Neural cell (in vitro differentiated cells): ENCODE data around the gene ARHGAP27. TPM values are rescaled to one million over a fixed set of nuclear protein-coding genes. Genes with fewer than 3 reads are reported as not detected.
"Not testable (repeated sequence)": the region's sequence is repeated elsewhere in the genome, so short reads cannot be mapped to it uniquely, and the experiment has no call there.

Experiments
- H2AFZ ChIP-seq: fragments of 200-600, 300-800 bp; sonication (generic), shearing (Covaris generic); 2 replicates; pipeline ENCODE4 v1.6.0; 2014; ENCODE audit warnings: low read depth, mild to moderate bottlenecking, antibody characterized with exemption, low read length, moderate library complexity
- H3F3A ChIP-seq: fragments of 200-600 bp; shearing (Covaris generic); 2 replicates; pipeline ENCODE4 v1.6.1; 2016; ENCODE audit warnings: mild to moderate bottlenecking, moderate library complexity, mixed read lengths, antibody characterized with exemption, low read length; ENCODE audit not compliant: insufficient read depth, poor library complexity, severe bottlenecking
- H3K27ac ChIP-seq: fragments of 200-600, 300-800 bp; sonication (generic), shearing (Covaris generic); 2 replicates; pipeline ENCODE4 v1.5.1; 2014; ENCODE audit warnings: mild to moderate bottlenecking, low read length, moderate library complexity
- H3K27me3 ChIP-seq: fragments of 300-800, 200-600 bp; sonication (generic), shearing (Covaris generic); 2 replicates; pipeline ENCODE4 v1.6.0; 2014; ENCODE audit warnings: mild to moderate bottlenecking, low read depth, low read length, moderate library complexity; ENCODE audit not compliant: insufficient read depth
- H3K36me3 ChIP-seq: fragments of 300-800, 200-600 bp; sonication (generic), shearing (Covaris generic); 2 replicates; pipeline ENCODE4 v1.5.1; 2014; ENCODE audit warnings: mild to moderate bottlenecking, antibody characterized with exemption, low read length, moderate library complexity; ENCODE audit not compliant: insufficient read depth
- H3K4me2 ChIP-seq: fragments of 300-800, 200-600 bp; sonication (generic), shearing (Covaris generic); 2 replicates; pipeline ENCODE4 v1.6.0; 2014; ENCODE audit warnings: mild to moderate bottlenecking, low read length
- H3K4me3 ChIP-seq: fragments of 300-800, 200-600 bp; sonication (generic), shearing (Covaris generic); 2 replicates; pipeline ENCODE4 v1.5.1; 2014; ENCODE audit warnings: mild to moderate bottlenecking, low read length, moderate library complexity
- H3K79me2 ChIP-seq: fragments of 200-600 bp; shearing (Covaris generic); replicated peaks from 2 replicates; pipeline ENCODE4 v1.6.0; 2014; ENCODE audit warnings: mild to moderate bottlenecking, low read length, moderate library complexity; ENCODE audit not compliant: insufficient read depth
- H3K9ac ChIP-seq: fragments of 300-800, 200-600 bp; sonication (generic), shearing (Covaris generic); 2 replicates; pipeline ENCODE4 v1.6.1; 2016; ENCODE audit warnings: mild to moderate bottlenecking, low read length, mixed read lengths
- H3K9me2 ChIP-seq: fragments of 200-600 bp; shearing (Covaris generic); 2 replicates; pipeline ENCODE4 v1.6.1; 2016; ENCODE audit warnings: mild to moderate bottlenecking, low read length, mixed read lengths; ENCODE audit not compliant: insufficient read depth
- H3K9me3 ChIP-seq: fragments of 200-600, 300-800 bp; sonication (generic), shearing (Covaris generic); 2 replicates; pipeline ENCODE4 v1.6.1; 2016; ENCODE audit warnings: mild to moderate bottlenecking, mixed run types, low read length, moderate library complexity, mixed read lengths
- H4K20me1 ChIP-seq: fragments of 200-600 bp; shearing (Covaris generic); 2 replicates; pipeline ENCODE4 v1.6.1; 2016; ENCODE audit warnings: mild to moderate bottlenecking, mixed run types; ENCODE audit not compliant: insufficient read depth
- EP300 ChIP-seq: fragments of 450-650 bp; conservative IDR thresholded peaks from 2 replicates; pipeline ENCODE4 v1.6.1; 2014; ENCODE audit warnings: antibody characterized with exemption, mild to moderate bottlenecking, moderate library complexity; ENCODE audit not compliant: poor library complexity, severe bottlenecking
- EZH2 ChIP-seq: fragments of 200-600, 300-800 bp; shearing (Covaris generic), sonication (generic); IDR thresholded peaks from 2 replicates; pipeline ENCODE4 v1.6.1; 2014; ENCODE audit warnings: antibody characterized with exemption, low read length, borderline replicate concordance, mild to moderate bottlenecking; ENCODE audit not compliant: insufficient read depth, poor library complexity, severe bottlenecking
- MXI1 ChIP-seq: fragments of 450-650 bp; conservative IDR thresholded peaks from 2 replicates; pipeline ENCODE4 v1.6.1; 2014; ENCODE audit warnings: antibody characterized with exemption, mild to moderate bottlenecking; ENCODE audit not compliant: poor library complexity, severe bottlenecking
- POLR2AphosphoS5 ChIP-seq: IDR thresholded peaks from 2 replicates; pipeline ENCODE4 v1.6.1; 2012
- RAD21 ChIP-seq: fragments of 450-650 bp; conservative IDR thresholded peaks from 2 replicates; pipeline ENCODE4 v1.6.1; 2014; ENCODE audit warnings: antibody characterized with exemption, mild to moderate bottlenecking, moderate library complexity
- SMC3 ChIP-seq: fragments of 450-650 bp; conservative IDR thresholded peaks from 2 replicates; pipeline ENCODE4 v1.6.1; 2014; ENCODE audit warnings: antibody characterized with exemption, mild to moderate bottlenecking, moderate library complexity; ENCODE audit not compliant: poor library complexity
- TAF1 ChIP-seq: IDR thresholded peaks from 2 replicates; pipeline ENCODE4 v1.6.1; 2012; ENCODE audit warnings: low read depth
- polyA plus RNA-seq: library from polyadenylated mRNA; depleted of rRNA; stranded (reverse); fragments of >200 nt; gene quantifications from 2 replicates; pipeline ENCODE4 v1.2.3, GENCODE V29; 2014
- TF ChIP-seq, protein P1 (sequence below): IDR thresholded peaks from 2 replicates; pipeline ENCODE4 v1.6.1; 2012; ENCODE audit warnings: borderline replicate concordance
- TF ChIP-seq, protein P2 (sequence below): fragments of 450-650 bp; IDR thresholded peaks from 2 replicates; pipeline ENCODE4 v1.5.1; 2014; ENCODE audit warnings: antibody characterized with exemption, mild to moderate bottlenecking, moderate library complexity; ENCODE audit not compliant: poor library complexity, severe bottlenecking

Gene ARHGAP27
- polyA plus RNA-seq, 1 donor from 2014 or later, result 7.4 TPM

DNA sequence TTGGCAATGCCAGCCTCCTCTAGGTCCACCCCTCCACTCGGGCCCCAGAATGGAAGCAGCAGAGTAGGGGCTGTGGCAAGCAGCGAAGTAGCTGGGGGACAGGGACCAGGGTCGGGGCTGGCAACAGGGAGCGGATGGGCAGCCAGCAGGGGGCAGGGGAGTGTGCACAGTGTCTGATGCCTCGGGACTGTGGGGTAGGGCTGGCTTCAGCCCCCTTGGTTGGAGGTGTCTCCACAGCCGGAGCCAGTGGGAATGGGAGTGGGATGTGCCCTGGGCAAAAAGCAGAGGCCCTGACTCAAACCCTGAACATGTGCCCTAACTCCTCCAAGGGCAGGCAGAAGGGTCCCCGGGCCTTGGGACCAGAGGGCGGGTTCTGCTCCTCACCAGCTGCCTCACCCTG lies 18.5 kb upstream of the ARHGAP27 start:
- Histone ChIP-seq H3K36me3 (no peaks in the 10 kb centered on the region), H3K9ac (no peak overlapping the region), H3K4me2 (no peak overlapping the region), H3F3A (no peaks in the 10 kb centered on the region), H3K9me3 (no peaks in the 10 kb centered on the region), H2AFZ (no peak overlapping the region), H3K4me3 (no peak overlapping the region), H3K27me3 (no peaks in the 10 kb centered on the region), H3K9me2 (no peaks in the 10 kb centered on the region), H3K79me2 (no peaks in the 10 kb centered on the region), H4K20me1 (no peaks in the 10 kb centered on the region), H3K27ac (no peak overlapping the region)
- TF ChIP-seq SMC3, result no peak
- TF ChIP-seq RAD21, result no peak
- no peak for TF ChIP-seq POLR2AphosphoS5
- TF ChIP-seq, protein P1, sequence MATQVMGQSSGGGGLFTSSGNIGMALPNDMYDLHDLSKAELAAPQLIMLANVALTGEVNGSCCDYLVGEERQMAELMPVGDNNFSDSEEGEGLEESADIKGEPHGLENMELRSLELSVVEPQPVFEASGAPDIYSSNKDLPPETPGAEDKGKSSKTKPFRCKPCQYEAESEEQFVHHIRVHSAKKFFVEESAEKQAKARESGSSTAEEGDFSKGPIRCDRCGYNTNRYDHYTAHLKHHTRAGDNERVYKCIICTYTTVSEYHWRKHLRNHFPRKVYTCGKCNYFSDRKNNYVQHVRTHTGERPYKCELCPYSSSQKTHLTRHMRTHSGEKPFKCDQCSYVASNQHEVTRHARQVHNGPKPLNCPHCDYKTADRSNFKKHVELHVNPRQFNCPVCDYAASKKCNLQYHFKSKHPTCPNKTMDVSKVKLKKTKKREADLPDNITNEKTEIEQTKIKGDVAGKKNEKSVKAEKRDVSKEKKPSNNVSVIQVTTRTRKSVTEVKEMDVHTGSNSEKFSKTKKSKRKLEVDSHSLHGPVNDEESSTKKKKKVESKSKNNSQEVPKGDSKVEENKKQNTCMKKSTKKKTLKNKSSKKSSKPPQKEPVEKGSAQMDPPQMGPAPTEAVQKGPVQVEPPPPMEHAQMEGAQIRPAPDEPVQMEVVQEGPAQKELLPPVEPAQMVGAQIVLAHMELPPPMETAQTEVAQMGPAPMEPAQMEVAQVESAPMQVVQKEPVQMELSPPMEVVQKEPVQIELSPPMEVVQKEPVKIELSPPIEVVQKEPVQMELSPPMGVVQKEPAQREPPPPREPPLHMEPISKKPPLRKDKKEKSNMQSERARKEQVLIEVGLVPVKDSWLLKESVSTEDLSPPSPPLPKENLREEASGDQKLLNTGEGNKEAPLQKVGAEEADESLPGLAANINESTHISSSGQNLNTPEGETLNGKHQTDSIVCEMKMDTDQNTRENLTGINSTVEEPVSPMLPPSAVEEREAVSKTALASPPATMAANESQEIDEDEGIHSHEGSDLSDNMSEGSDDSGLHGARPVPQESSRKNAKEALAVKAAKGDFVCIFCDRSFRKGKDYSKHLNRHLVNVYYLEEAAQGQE, result no peak
- TF ChIP-seq, protein P2, sequence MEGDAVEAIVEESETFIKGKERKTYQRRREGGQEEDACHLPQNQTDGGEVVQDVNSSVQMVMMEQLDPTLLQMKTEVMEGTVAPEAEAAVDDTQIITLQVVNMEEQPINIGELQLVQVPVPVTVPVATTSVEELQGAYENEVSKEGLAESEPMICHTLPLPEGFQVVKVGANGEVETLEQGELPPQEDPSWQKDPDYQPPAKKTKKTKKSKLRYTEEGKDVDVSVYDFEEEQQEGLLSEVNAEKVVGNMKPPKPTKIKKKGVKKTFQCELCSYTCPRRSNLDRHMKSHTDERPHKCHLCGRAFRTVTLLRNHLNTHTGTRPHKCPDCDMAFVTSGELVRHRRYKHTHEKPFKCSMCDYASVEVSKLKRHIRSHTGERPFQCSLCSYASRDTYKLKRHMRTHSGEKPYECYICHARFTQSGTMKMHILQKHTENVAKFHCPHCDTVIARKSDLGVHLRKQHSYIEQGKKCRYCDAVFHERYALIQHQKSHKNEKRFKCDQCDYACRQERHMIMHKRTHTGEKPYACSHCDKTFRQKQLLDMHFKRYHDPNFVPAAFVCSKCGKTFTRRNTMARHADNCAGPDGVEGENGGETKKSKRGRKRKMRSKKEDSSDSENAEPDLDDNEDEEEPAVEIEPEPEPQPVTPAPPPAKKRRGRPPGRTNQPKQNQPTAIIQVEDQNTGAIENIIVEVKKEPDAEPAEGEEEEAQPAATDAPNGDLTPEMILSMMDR, result no peak
- no peak for TF ChIP-seq EZH2
- no peak for TF ChIP-seq TAF1
- no peak for TF ChIP-seq MXI1
- no peak for TF ChIP-seq EP300

DNA sequence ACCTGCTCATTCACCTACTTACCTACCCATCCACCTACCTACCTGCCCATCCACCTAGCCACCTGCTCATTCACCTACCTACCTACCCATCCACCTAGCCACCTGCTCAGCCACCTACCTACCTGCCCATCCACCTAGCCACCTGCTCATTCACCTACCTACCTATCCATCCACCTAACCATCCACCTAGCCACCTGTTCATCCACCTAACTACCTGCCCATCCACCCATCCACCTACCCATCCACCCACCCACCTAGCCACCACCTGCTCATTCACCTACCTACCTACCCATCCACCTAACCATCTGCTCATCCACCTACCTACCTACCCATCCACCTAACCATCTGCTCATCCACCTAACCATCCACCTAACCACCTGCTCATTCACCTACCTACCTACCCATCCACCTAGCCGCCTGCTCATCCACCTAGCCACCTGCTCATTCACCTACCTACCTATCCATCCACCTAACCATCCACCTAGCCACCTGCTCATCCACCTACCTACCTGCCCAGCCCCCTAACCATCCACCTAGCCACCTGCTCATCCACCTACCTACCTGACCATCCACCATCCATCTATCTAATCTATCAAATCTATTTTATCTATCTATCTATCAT lies 17.1 kb upstream of the ARHGAP27 start:
- H3K9me2 ChIP-seq, H3K79me2 ChIP-seq, H4K20me1 ChIP-seq, H3K4me2 ChIP-seq, H3K27ac ChIP-seq, H3K9ac ChIP-seq, H3K27me3 ChIP-seq, H3K36me3 ChIP-seq, H3K9me3 ChIP-seq, H3K4me3 ChIP-seq, H2AFZ ChIP-seq, H3F3A ChIP-seq: not testable (repeated sequence)

DNA sequence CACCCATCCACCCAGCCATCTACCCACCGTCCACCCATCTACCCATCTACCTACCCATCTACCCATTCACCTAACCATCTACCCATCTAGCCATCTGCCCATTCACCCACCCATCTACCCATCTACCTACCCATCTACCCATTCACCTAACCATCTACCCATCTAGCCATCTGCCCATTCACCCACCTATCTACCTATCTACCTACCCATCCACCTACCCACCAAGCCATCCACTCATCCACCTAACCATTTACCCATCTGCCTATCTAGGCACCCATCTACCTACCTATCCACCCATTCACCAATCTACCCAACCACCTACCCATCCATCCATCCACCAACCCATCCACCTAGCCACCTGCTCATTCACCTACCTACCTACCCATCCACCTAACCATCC lies 16.6 kb upstream of the ARHGAP27 start:
- not testable (repeated sequence) for H3K9me2 ChIP-seq, H3K4me2 ChIP-seq, H3K9me3 ChIP-seq, H3K27ac ChIP-seq, H3K27me3 ChIP-seq, H4K20me1 ChIP-seq, H3K4me3 ChIP-seq, H3K9ac ChIP-seq, H3K36me3 ChIP-seq, H2AFZ ChIP-seq, H3K79me2 ChIP-seq, H3F3A ChIP-seq

DNA sequence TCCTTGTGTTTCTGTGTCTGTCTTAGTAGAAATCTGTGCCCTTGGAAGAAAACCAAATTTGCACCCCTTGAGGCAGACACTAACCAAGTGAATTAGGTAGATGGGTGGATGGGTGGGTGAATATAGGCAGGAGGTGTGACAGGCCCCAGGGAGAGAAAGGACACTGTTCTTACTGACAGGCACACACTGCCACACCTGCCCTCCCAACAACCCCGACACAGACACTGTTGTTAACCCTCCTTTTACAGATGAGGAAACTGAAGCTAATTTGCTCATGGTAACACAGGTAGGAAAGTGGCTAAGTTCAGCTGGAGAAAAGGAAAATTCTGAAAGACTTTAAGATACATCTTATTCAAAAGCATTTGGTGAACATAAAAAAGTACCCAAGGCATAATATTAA lies 15.8 kb upstream of the ARHGAP27 start:
- H3K4me2 ChIP-seq, H2AFZ ChIP-seq, H4K20me1 ChIP-seq, H3K9me2 ChIP-seq, H3K27me3 ChIP-seq, H3K9me3 ChIP-seq, H3K9ac ChIP-seq, H3K4me3 ChIP-seq, H3K36me3 ChIP-seq, H3K79me2 ChIP-seq, H3F3A ChIP-seq, H3K27ac ChIP-seq: not testable (repeated sequence)

DNA sequence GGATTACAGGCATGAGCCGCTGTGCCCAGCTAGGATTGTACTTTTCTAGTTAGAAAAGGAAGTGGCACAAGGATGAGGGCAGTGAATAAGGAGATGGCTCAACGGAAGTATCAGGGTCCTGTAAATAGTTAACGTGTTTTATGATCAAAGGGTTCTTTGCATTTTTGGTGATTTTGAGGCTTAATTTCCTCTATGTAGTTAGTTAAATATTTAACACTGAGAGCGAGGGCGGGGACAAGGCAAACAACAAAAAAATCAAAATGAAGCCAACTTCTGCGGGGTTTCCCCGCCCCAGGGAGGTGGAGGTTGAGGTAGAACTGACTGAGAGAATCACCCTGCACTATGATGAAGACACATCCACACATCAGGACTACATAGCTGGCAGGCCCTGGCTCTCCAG lies 15.4 kb upstream of the ARHGAP27 start:
- H3F3A ChIP-seq, H2AFZ ChIP-seq, H3K9me3 ChIP-seq, H4K20me1 ChIP-seq, H3K9me2 ChIP-seq, H3K27me3 ChIP-seq, H3K4me3 ChIP-seq, H3K36me3 ChIP-seq, H3K79me2 ChIP-seq, H3K4me2 ChIP-seq, H3K27ac ChIP-seq, H3K9ac ChIP-seq: not testable (repeated sequence)
